Tibial nerve (tissue), 4 donors: Measurements from ENCODE around the gene SLC44A3. TPM values are rescaled to one million over a fixed set of nuclear protein-coding genes. Genes with fewer than 3 reads are reported as not detected.

Experiments
- DNase-seq, 2 donors: peaks; one replicate each; pipeline ENCODE4 v3.0.0-alpha.2; 2019; ENCODE audit warnings: low spot score in 2 of 2
- H3K27ac ChIP-seq, 4 donors: fragments of 200-600 bp; sonication (generic) in 3 of 4; one replicate each; pipeline ENCODE4 v1.5.1; 2017 to 2019; ENCODE audit warnings: mild to moderate bottlenecking in 1 of 4
- H3K27me3 ChIP-seq, 2 donors: fragments of 200-600 bp; sonication (generic) in 1 of 2; one replicate each; pipeline versions ENCODE4 v1.5.1 to v1.6.0; 2017 to 2019
- H3K36me3 ChIP-seq, 3 donors: fragments of 200-600 bp; sonication (generic); one replicate each; pipeline ENCODE4 v1.5.1; 2018 to 2019
- H3K4me1 ChIP-seq, 4 donors: fragments of 200-600 bp; sonication (generic) in 3 of 4; one replicate each; pipeline ENCODE4 v1.5.1; 2017 to 2019
- H3K4me3 ChIP-seq, 4 donors: fragments of 200-600 bp; sonication (generic) in 3 of 4; one replicate each; pipeline ENCODE4 v1.5.1; 2017 to 2019; ENCODE audit warnings: mild to moderate bottlenecking in 1 of 4, moderate library complexity in 1 of 4
- H3K9me3 ChIP-seq, 4 donors: fragments of 200-600 bp; sonication (generic) in 3 of 4; one replicate each; pipeline ENCODE4 v1.5.1; 2017 to 2019
- EP300 ChIP-seq, 2 donors: sonication (generic); formaldehyde crosslinking; IDR thresholded peaks; one replicate each; pipeline ENCODE4 v1.6.1; 2017; ENCODE audit warnings: antibody characterized with exemption in 2 of 2, mild to moderate bottlenecking in 1 of 2
- POLR2A ChIP-seq, 2 donors: fragments of 450-650 bp; IDR thresholded peaks; one replicate each; pipeline ENCODE4 v1.6.1; 2017; ENCODE audit warnings: antibody characterized with exemption in 2 of 2, mild to moderate bottlenecking in 2 of 2, moderate library complexity in 2 of 2
- WGBS, 2 donors: methylation state at CpG; one replicate each; pipeline ENCODE4 v1.1.5; 2018; 5-methylcytosine and 5-hydroxymethylcytosine counted together
- total RNA-seq, 4 donors: library from RNA; depleted of rRNA; stranded (reverse); fragments of >200 nt; gene quantifications; one replicate each; pipeline ENCODE4 v1.1.0, GENCODE V29; 2016
- TF ChIP-seq, protein P1 (sequence below), 5 experiments: fragments of 200-600 bp in 3 of 5; fragments of 450-650 bp in 2 of 5; sonication (generic) in 3 of 5; IDR thresholded peaks; one replicate each; pipeline ENCODE4 v1.5.1; 2016 to 2019; ENCODE audit warnings: antibody characterized with exemption in 5 of 5, mild to moderate bottlenecking in 3 of 5, moderate library complexity in 2 of 5

The SLC44A3 gene
- total RNA-seq, 4 donors from 2014 or later, result 1.6 to 8.1 (median 5.3) TPM

DNA sequence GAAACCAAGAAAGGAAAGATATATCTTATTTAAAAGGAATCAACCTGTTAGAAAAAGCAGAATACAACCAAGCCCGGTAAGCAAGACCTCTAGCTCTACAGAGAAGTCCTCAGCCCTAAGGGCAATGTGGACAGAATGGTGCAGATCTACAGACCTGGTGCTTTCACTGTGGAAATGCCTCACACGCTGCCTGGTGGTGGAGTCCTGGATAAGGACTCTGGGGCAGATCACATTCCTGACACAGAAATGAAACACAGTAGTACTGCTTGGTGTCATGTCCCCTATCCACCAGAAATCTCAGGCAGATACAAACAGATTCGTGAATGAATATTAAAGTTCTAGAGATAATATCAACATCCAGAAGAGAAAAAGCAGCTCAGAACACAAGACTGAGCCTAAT, 99.9 kb downstream of the SLC44A3 start:
- TF ChIP-seq POLR2A (IDR thresholded peaks at IDR 0.05) (no peak), EP300 (IDR thresholded peaks at IDR 0.05) (no peak)
- TF ChIP-seq, protein P1, sequence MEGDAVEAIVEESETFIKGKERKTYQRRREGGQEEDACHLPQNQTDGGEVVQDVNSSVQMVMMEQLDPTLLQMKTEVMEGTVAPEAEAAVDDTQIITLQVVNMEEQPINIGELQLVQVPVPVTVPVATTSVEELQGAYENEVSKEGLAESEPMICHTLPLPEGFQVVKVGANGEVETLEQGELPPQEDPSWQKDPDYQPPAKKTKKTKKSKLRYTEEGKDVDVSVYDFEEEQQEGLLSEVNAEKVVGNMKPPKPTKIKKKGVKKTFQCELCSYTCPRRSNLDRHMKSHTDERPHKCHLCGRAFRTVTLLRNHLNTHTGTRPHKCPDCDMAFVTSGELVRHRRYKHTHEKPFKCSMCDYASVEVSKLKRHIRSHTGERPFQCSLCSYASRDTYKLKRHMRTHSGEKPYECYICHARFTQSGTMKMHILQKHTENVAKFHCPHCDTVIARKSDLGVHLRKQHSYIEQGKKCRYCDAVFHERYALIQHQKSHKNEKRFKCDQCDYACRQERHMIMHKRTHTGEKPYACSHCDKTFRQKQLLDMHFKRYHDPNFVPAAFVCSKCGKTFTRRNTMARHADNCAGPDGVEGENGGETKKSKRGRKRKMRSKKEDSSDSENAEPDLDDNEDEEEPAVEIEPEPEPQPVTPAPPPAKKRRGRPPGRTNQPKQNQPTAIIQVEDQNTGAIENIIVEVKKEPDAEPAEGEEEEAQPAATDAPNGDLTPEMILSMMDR (IDR thresholded peaks at IDR 0.05), result no peak
- Histone ChIP-seq H3K27ac (peak overlapping the region in 2 of 4 donors; percentile 99), H3K9me3 (no peaks in the 10 kb centered on the region), H3K4me3 (peak overlapping the region in 2 of 4 donors; percentile 8 to 21), H3K36me3 (no peaks in the 10 kb centered on the region), H3K4me1 (peaks cover 0 to 95% (median 40%) of the 10 kb centered on the region in 4 donors), H3K27me3 (no peaks in the 10 kb centered on the region)
- WGBS, 2 donors, result 22 to 28% methylated on average over 3 of the region's 3 CpGs
- DNase-seq, result no peak

DNA sequence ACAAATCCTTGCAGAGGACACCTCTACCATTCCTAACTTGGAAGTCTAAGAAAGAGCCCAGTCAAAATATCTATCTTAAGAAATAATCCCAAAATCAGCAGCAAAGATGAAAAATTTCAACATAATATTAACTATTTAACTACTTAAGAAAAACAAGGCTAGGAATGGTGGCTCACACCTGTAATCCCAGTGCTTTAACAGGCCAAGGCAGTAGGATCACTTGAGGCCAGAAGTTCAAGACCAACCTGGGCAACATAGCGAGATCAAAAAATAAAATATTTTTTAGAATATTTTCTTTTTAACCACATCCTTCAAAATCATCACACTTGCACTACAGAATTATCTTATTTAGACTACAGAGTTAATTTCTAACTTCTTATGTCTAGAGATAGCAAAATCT, 101.8 kb downstream of the SLC44A3 start:
- H3K27ac ChIP-seq, result peak overlapping the region in 3 of 4 donors; percentile 97 to 99 (median 99)
- H3K27me3 ChIP-seq, result no peaks in the 10 kb centered on the region
- WGBS, 2 donors, result 76 to 77% methylated on average over 1 of the region's 1 CpG
- H3K36me3 ChIP-seq, result no peaks in the 10 kb centered on the region
- no peaks in the 10 kb centered on the region for H3K9me3 ChIP-seq
- peaks cover 0 to 76% (median 40%) of the 10 kb centered on the region in 4 donors for H3K4me1 ChIP-seq
- no peak for DNase-seq
- TF ChIP-seq, protein P1 (IDR thresholded peaks at IDR 0.05), result no peak
- TF ChIP-seq EP300 (IDR thresholded peaks at IDR 0.05), result no peak
- TF ChIP-seq POLR2A (IDR thresholded peaks at IDR 0.05), result no peak
- H3K4me3 ChIP-seq, result peak overlapping the region in 2 of 4 donors; percentile 8 to 95

DNA sequence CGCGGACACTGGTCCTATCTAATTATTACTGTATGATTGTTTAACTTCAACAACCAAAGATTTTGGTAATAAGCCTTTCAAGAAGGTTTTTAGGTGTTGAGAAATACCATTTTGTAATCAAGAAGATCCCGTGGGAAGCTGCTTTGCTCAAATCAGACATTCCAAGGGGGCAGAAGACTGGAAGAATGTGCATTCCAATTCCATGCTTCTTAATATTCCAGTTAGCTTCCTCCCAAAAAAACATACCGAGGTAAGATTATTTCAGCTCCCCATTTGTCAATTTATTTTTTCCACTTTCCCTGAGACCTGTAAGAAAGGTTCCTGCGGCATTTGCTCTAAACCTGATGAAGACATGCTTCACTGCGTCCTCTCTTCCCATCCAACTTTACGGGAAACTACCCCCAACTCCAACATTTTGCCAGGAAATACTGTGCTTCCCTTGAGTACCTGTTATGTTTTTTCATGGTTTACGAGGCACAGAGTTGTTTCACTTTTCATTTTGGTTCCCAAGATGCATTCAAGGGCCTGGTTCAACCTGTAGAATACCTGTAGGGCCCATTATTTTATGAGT, 102.7 kb downstream of the SLC44A3 start:
- 27 to 30% methylated on average over 8 of the region's 8 CpGs for WGBS, 2 donors
- Histone ChIP-seq H3K4me3 (peak overlapping the region; percentile 2 to 95 (median 42)), H3K27ac (peak overlapping the region; percentile 91 to 99 (median 98)), H3K4me1 (peaks cover 0 to 71% (median 36%) of the 10 kb centered on the region in 4 donors), H3K27me3 (no peaks in the 10 kb centered on the region), H3K9me3 (no peaks in the 10 kb centered on the region), H3K36me3 (no peaks in the 10 kb centered on the region)
- TF ChIP-seq, protein P1 (IDR thresholded peaks at IDR 0.05), result no peak
- TF ChIP-seq POLR2A (IDR thresholded peaks at IDR 0.05) (peak in 1 of 2 donors; percentile 8), EP300 (IDR thresholded peaks at IDR 0.05) (peak in 1 of 2 donors; percentile 74)
- no peak for DNase-seq

DNA sequence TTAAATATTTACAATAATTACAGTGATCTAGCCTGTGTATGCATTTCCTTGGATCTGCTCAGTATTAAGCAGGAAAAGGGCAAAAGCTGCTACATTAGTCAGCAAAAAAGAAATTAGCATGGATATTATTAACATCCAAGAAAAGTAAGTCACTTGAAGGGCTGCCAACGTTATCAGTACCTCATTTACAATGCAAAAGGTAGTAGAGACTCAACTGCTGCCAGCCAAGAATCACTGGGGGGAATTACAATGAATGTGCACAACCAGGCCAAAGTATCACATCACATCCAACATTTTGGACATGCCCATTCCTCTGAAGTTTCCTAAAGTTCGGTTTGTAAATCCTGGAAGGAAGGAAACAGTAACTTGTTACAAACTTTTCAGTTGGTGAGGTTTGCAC, 104.8 kb downstream of the SLC44A3 start:
- peaks cover 0 to 71% (median 28%) of the 10 kb centered on the region in 4 donors for H3K4me1 ChIP-seq
- no peaks in the 10 kb centered on the region for H3K27me3 ChIP-seq
- TF ChIP-seq EP300 (IDR thresholded peaks at IDR 0.05) (no peak), POLR2A (IDR thresholded peaks at IDR 0.05) (no peak)
- TF ChIP-seq, protein P1 (IDR thresholded peaks at IDR 0.05), result no peak
- H3K36me3 ChIP-seq, result no peaks in the 10 kb centered on the region
- 4 to 8% methylated on average over 2 of the region's 2 CpGs for WGBS, 2 donors
- H3K4me3 ChIP-seq, result peak overlapping the region; percentile 59 to 95 (median 72)
- H3K9me3 ChIP-seq, result no peaks in the 10 kb centered on the region
- peak in 1 of 2 donors; percentile 31 for DNase-seq
- peak overlapping the region; percentile 91 to 99 (median 98) for H3K27ac ChIP-seq

DNA sequence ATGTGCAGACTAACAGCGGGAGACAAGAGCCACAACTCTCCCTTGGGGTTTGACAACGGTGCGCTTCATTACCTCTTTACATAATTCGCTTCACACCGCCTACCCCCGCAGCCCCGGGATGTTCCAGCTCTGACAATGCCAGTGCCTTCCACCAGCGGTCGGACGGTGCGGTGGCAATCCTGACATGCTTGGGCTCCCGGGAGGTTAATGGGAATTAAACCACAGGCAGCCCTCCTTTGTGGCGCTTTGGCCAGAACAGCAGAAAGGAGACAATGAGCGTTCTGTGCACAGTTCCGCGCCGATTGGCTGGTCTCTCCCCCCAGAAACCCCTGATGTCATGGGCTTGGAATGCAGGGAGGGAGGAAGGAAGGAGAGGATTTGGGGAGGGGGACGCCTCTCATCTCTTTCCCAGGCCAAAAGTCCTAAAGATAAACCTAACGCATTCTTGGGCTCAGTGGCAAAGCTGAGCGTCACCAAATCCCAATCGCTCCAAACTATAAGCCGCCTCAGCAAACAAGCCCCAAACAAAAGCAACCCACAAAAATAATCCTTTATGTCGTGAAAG, 105.5 kb downstream of the SLC44A3 start:
- Histone ChIP-seq H3K27me3 (no peaks in the 10 kb centered on the region), H3K27ac (peak overlapping the region; percentile 91 to 99 (median 98)), H3K9me3 (no peaks in the 10 kb centered on the region), H3K36me3 (no peaks in the 10 kb centered on the region), H3K4me1 (peaks cover 0 to 71% (median 24%) of the 10 kb centered on the region in 4 donors), H3K4me3 (peak overlapping the region; percentile 59 to 95 (median 72))
- TF ChIP-seq POLR2A (IDR thresholded peaks at IDR 0.05) (peak; percentile 51 to 83), EP300 (IDR thresholded peaks at IDR 0.05) (peak in 1 of 2 donors; percentile 88)
- TF ChIP-seq, protein P1 (IDR thresholded peaks at IDR 0.05), result peak in 1 of 5 experiments; percentile 28
- peak; percentile 76 to 83 for DNase-seq
- WGBS, 2 donors, result 2 to 3% methylated on average over 23 of the region's 23 CpGs
